Stimulated activated CD4-positive, alpha-beta T cell treated with anti-CD3 and anti-CD28 coated beads, TNF-alpha, amount 100 ng/mL, for 1 hour (primary cell): ENCODE measurements around the gene MINDY4B.

Experiments used
- DNase-seq, 3 donors: peaks; one replicate each; pipeline ENCODE4 v3.0.0-alpha.2; 2020; ENCODE audit warnings: low read depth in 3 of 3, low spot score in 1 of 3

Gene MINDY4B

DNA sequence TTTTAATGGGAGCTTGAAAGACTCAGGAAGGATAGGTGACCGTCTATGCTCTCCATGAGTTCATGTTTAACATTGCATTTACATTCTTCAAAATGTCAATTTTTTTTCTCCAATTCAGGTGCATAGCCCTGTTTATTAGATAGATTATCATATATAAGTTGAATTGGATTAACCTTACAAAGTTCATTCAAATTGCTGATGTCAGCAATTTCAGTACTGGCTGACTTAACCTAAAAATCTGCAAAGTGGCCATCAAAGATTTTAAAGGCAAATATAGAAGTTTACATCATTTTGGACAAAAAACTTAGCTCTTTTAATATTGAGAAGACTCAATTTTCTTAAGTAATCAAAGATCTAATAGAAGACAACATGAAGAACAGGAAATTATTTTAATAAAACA is 57.8 kb downstream of the MINDY4B start:
- DNase-seq, result no peak

GRCh38 chr3:150844484-150844883 is 60.8 kb downstream of the MINDY4B start:
- DNase-seq, result no peak

- DNase-seq, result no peak
Observed at GRCh38 chr3:150843241-150843640, 62.0 kb downstream of the MINDY4B start.

- DNase-seq, result no peak
Observed at GRCh38 chr3:150840802-150841515, 64.3 kb downstream of the MINDY4B start.

GRCh38 chr3:150830745-150831144 is 74.5 kb downstream of the MINDY4B start:
- no peak for DNase-seq

- no peak for DNase-seq
Observed at GRCh38 chr3:150830094-150830681, 75.1 kb downstream of the MINDY4B start.

DNA sequence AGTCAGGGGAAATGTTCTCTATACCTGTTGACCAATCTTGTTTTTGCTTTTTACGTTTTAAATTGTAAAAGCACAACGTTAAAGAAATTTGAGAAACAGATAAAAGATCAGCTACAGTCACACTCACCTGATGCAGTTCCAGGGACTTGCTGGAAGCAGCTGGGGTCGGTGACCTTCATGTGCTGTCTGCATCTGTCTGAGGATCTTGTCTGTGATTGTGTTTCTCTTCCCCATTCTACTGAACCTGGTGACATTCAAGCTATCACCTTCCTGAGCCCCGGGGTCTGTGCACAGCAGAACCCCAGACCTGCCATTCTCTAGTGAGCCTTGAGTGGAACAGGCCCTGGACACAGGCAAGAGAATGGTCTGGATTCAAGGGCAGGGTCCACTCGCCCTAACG is 75.8 kb downstream of the MINDY4B start:
- no peak for DNase-seq

DNA sequence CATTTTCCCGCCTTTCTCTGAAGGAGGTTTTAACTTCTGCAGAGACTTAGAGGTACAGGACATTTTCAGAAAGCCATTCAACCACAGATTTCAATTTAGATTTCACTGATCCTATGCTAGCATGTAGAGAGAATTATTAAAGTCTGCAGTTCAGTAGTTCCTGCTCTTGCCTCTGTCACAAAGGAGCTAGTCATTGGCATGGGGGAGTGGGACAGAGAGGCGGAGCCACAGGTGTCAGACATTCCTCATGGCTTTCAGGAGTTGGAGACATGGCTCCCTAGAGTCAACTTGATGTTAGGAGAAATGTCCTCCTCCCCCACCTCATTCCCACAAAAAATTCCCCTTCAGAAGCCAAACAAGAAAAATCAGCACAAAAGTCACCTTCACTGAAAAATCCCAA is 76.2 kb downstream of the MINDY4B start:
- DNase-seq, result no peak

DNA sequence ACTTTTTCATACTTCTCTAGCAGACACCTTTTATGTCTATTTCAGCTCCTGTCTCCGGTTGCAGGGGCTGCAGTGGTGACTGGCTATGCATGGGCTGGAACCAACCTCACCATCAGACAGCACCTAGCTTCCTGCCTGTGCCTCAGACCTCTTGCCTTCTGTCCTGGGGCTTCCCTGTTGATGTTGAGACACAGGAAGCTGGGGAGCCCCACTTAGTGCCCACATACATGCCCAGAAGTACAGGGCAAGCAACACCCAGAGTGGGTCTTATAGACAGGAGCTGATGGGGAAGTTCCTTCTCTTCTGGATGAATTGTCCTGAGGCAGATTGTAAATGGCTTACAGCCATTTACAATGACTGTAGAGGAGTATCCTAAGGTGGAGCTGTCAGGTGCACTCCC is 77.0 kb downstream of the MINDY4B start:
- no peak for DNase-seq

DNA sequence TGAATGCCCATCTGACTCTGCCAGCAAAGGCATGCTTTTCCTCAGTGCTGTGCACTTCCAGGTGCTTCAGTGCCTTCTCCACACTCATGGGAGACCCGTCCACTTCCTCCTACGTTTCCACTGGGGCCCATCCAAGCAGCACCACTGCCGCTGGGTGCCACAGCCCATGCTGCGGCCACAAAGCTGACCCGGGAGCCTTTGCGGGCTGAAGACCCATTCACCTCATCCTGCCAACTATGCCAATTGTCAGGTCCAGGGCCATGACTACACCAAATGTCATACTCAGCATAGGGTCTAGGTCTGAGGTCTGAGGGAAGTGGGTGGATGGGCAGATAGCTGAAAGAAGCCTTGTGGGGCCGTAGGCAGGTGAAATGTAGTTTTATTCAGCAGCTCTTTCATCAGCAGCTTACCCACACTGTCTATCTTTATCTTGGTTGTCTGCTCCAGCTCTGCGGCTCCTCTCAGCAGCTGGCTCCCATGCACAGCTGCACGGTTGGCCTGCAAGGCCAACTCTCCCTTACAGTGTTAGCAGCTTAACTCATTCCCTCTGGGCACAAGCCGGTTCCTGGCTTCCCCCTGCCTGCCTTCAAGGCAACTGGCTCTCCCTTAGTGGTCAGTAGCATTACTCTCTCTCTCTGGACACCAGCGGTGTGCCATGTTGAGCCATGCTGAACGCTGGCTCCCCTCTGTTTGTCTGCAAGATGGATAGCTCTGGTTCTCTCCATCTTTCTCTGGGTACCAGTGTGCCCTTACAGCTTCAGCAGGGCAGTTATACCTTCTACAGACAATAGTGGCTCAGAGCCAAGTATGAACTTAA is 78.6 kb downstream of the MINDY4B start:
- no peak for DNase-seq

GRCh38 chr3:150825916-150826377 is 79.3 kb downstream of the MINDY4B start:
- no peak for DNase-seq

GRCh38 chr3:150825192-150825915 is 79.9 kb downstream of the MINDY4B start:
- no peak for DNase-seq

DNA sequence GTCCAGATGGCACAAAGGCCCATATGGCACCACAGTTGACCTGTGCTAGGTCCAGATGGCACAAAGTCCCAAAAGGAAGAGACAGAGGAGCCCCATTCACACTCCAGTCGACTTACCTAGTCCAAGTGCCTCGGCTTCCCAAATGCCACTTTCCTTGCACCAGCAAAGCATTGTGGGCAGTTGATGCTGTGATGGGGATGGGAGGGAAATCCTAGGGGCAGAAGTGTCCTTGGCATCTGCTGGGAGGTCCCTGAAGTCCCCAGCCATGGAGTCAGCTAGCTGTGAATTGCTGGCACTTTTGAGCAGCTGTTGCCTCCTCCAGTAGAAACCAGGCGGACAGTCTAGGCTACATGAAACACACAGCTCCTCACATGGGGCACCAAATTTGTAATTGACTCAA is 82.0 kb downstream of the MINDY4B start:
- no peak for DNase-seq

GRCh38 chr3:150822636-150823035 is 82.6 kb downstream of the MINDY4B start:
- DNase-seq, result no peak
